ENCODE results near the gene VDAC1. TPM values are rescaled to one million over a fixed set of nuclear protein-coding genes. Genes with fewer than 3 reads are reported as not detected.
"Not testable (repeated sequence)": the region's sequence is repeated elsewhere in the genome, so short reads cannot be mapped to it uniquely, and the experiment has no call there.

The VDAC1 gene
- total RNA-seq, 6 experiments from 2014 or later, result 276 to 324 (median 316) TPM

DNA sequence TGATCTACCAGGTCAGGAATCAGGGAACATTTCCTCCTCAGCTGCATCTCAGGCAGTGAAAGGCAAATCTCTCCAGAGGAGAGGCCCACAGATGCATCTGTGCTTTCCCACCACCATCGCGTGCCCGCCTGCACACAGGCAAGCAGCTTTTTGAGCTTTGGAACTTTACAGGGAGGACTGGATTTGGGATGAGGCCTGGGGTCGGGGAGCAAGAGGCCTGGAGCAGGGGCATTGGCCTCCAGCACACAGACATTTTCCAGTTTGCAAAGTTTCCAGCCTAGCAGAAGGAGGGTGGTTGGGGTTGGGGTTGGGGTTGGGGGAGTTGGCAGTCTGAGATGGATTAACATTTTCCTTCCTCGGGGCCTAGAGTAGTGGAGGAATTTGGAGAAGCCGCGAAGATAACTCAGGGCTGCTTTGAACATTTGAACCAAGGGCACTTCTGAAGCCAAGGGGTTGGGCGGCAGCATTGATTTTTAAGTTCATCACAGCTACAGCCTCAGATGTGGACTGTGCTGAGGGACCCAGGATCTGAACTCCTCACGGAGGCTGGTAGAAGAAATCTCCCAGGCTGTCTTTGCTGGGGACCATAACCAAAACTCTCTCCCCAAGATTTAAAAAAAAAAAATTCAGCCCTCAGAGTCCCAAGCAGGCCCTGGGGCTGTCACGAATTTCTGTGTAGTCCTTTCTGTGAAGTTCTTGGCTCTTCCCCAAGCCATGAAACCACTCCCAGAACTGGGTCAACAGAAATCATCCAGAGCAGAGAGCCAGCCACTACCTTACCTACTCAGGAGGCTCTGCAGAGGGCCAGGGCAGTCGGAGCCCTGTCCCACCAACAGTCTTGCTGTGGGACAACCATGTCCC is 61.9 kb downstream of the VDAC1 start:
- no peak for DNase-seq
- Mint-ChIP-seq H3K4me3 (no peak overlapping the region), H3K9me3 (no peaks in the 10 kb centered on the region), H3K36me3 (ENCODE audit: low read depth) (no peaks in the 10 kb centered on the region), H3K4me1 (ENCODE audit: low read depth) (peaks cover 10% of the 10 kb centered on the region), H3K27me3 (ENCODE audit: insufficient read depth) (peaks cover 9% of the 10 kb centered on the region), H3K27ac (no peak overlapping the region)
- TF ChIP-seq, protein P1, sequence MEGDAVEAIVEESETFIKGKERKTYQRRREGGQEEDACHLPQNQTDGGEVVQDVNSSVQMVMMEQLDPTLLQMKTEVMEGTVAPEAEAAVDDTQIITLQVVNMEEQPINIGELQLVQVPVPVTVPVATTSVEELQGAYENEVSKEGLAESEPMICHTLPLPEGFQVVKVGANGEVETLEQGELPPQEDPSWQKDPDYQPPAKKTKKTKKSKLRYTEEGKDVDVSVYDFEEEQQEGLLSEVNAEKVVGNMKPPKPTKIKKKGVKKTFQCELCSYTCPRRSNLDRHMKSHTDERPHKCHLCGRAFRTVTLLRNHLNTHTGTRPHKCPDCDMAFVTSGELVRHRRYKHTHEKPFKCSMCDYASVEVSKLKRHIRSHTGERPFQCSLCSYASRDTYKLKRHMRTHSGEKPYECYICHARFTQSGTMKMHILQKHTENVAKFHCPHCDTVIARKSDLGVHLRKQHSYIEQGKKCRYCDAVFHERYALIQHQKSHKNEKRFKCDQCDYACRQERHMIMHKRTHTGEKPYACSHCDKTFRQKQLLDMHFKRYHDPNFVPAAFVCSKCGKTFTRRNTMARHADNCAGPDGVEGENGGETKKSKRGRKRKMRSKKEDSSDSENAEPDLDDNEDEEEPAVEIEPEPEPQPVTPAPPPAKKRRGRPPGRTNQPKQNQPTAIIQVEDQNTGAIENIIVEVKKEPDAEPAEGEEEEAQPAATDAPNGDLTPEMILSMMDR (IDR thresholded peaks at IDR 0.05), result no peak

DNA sequence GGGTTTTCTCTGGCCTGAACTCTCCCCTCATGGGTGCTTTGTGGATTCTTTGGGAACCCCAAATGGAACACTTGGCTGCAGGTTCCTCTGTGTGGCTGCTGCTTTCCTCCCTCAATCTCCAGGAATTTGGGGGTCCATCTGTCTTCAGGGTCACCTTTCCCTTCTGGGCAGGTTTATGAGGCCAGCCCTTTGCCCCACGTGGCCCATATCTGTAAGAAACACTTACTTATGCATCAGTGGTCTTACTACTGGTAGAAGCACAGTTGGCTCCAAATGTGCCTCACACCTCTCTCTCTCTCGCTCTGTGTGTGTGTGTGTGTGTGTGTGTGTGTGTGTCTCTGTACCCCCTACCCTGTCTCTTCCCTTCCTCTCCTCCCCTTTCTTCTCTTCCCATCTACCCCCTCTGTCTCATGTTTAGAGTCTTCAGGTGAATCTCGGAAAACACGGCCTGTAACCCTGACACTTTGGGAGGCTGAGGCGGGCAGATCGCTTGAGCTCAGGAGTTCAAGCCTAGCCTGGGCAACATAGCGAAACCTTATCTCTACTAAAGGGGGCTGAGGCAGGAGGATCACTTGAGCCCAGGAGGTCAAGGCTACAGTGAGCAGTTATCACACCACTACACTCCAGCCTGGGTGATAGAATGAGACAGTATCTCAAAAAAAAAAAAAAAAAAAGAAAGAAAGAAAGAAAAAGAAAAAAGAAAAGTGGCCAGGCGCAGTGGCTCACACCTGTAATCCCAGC is 63.1 kb downstream of the VDAC1 start:
- Mint-ChIP-seq H3K27ac (no peak overlapping the region), H3K27me3 (ENCODE audit: insufficient read depth) (peaks cover 13% of the 10 kb centered on the region), H3K4me3 (no peak overlapping the region), H3K36me3 (ENCODE audit: low read depth) (no peaks in the 10 kb centered on the region), H3K9me3 (peaks cover 3% of the 10 kb centered on the region; the same call in 1 of the 2 replicates), H3K4me1 (ENCODE audit: low read depth) (peaks cover 10% of the 10 kb centered on the region)
- no peak for DNase-seq
- TF ChIP-seq, protein P1 (IDR thresholded peaks at IDR 0.05), result no peak

DNA sequence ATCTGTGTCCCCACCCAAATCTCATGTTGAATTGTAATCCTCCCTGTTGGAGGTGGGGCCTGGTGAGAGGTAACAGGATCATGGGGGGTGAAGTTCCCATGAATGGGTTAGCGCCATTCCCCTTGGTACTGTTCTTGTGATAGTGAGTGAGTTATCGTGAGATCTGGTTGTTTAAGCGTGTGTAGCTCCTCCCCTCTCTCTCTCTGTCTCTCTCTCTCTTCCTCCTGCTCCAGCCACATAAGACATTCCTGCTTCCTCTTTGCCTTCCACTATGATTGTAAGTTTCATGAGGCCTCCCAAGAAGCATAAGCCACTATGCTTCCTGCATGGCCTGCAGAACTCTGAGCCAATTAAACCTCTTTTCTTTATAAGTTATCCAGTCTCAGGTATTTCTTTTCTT is 65.1 kb downstream of the VDAC1 start:
- Mint-ChIP-seq H3K27ac (no peak overlapping the region), H3K9me3 (peaks cover 5% of the 10 kb centered on the region; the same call in 1 of the 2 replicates), H3K4me1 (ENCODE audit: low read depth) (peaks cover 4% of the 10 kb centered on the region; the same call in 1 of the 2 replicates), H3K4me3 (no peak overlapping the region), H3K27me3 (ENCODE audit: insufficient read depth) (peaks cover 13% of the 10 kb centered on the region; the same call in 1 of the 2 replicates), H3K36me3 (ENCODE audit: low read depth) (no peaks in the 10 kb centered on the region)
- DNase-seq, result no peak
- TF ChIP-seq, protein P1 (IDR thresholded peaks at IDR 0.05), result no peak

DNA sequence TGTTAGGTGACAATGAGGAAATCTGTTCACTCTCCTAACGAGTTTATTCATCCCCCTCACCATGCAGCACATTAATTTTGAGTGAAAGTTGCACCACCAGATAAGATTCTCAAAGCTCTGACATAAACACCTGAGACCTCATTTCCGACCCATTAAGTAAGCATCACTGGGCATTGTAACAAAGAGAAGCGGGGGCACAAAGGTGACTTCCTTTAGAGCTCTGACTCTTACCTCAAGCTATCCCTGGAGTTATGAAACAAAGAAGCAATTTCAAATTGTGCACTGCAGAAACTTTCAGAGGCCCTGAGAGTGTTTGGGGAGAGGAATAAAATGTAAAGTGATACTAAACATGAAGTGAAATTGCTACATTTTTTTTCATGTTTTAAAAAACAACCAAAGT is 65.8 kb downstream of the VDAC1 start:
- peaks cover 16% of the 10 kb centered on the region; the same call in 1 of the 2 replicates for H3K27me3 Mint-ChIP-seq (ENCODE audit: insufficient read depth)
- TF ChIP-seq, protein P1 (IDR thresholded peaks at IDR 0.05), result no peak
- no peaks in the 10 kb centered on the region for H3K4me1 Mint-ChIP-seq (ENCODE audit: low read depth)
- DNase-seq, result no peak
- H3K9me3 Mint-ChIP-seq, result peaks cover 5% of the 10 kb centered on the region; the same call in 1 of the 2 replicates
- H3K36me3 Mint-ChIP-seq (ENCODE audit: low read depth), result no peaks in the 10 kb centered on the region
- H3K4me3 Mint-ChIP-seq, result no peak overlapping the region
- H3K27ac Mint-ChIP-seq, result no peak overlapping the region

DNA sequence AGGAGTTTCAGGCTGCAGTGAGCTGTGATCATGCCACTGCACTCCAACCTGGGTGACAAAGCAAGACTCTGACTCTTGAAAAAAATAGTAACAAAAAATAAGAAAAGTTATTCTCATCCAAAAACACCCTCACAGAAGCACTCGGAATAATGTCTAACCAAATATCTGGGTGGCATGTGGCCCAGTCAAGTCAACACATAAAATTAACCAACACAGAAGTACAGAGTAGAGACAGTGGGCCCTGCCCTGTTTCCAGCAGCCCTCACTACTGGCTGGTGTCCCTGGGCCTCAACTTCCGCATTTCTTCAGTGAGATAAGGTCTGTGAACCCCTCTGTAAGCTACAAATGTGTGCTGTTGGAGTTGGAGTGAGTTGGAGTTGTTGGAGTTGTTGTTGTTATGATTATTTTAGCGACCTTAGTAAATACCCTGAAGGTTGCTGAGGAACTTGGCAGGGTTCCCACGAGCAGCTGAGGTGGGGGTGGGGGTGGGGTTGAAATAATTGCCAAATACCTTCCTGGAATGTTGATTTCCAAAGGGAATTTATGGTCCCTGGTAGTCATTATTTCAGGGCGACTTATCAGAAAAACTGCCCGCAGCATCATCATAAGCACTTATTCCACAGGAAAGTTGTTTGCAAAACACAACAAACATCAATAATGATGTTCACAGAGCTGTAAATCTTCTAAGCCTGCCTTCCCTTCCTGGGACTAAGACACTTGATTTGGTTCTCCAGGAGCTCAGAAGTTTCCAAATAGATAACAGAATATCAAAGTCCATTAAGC is 66.5 kb downstream of the VDAC1 start:
- Mint-ChIP-seq H3K27me3 (ENCODE audit: insufficient read depth) (peaks cover 17% of the 10 kb centered on the region; the same call in 1 of the 2 replicates), H3K36me3 (ENCODE audit: low read depth) (no peaks in the 10 kb centered on the region), H3K4me1 (ENCODE audit: low read depth) (no peaks in the 10 kb centered on the region), H3K4me3 (no peak overlapping the region), H3K27ac (no peak overlapping the region), H3K9me3 (peaks cover 5% of the 10 kb centered on the region; the same call in 1 of the 2 replicates)
- DNase-seq, result no peak
- TF ChIP-seq, protein P1 (IDR thresholded peaks at IDR 0.05), result no peak

DNA sequence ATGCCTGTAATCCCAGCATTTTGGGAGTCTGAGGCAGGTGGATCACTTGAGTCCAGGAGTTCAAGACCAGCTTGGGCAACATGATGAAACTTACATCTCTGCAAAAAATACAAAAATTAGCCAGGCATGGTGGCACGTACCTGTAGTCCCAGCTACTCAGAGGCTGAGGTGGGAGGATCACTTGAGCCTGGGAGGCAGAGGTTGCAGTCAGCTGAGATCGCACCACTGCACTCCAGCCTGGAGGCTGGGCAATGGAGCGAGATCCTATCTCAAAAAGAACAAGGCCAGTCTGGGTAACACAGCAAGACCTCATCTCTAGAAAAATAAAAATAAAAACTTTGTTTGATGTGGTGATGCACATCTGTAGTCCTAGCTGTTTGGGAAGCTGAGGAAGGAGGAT is 67.1 kb downstream of the VDAC1 start:
- H3K9me3 Mint-ChIP-seq; H3K36me3 Mint-ChIP-seq (ENCODE audit: low read depth); H3K4me1 Mint-ChIP-seq (ENCODE audit: low read depth); H3K27ac Mint-ChIP-seq; DNase-seq; H3K4me3 Mint-ChIP-seq: not testable (repeated sequence)
- peaks cover 23% of the 10 kb centered on the region; the same call in 1 of the 2 replicates for H3K27me3 Mint-ChIP-seq (ENCODE audit: insufficient read depth)
